ENCODE data around the gene P3H2.

P3H2 gene

DNA sequence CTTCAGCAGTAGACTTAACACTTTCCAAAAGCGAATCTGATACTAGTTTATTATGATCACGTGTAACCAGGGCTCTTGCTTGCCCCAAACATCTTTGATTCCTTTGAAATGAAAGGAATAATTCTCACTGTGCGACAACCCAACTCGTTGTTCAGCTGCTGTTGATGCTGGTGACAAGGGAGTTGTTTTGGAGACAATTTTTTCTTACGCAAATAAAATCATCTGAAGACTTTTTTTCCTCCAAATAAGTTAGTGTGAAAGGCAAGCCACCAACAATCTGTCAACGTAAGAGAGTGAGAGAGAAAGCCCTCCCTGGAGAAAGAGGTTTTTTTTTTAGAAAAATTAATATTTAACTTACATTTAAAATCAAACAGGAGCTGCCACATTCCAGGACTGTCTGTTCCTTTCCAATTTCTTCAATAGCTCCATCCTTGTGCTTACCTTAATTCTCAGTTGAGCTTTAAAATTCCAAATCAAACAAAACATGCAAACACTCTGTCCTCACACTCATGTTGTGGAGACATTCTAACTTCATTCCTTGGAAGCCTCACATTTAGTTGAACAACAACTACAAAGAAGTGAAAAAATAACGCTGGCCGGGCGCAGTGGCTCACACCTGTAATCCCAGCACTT lies 4.9 kb upstream of the P3H2 start:
- no peak for DNase-seq (ENCODE audit: low read depth)

- no peak for DNase-seq (ENCODE audit: low read depth)
Observed at GRCh38 chr3:190124067-190124466, 3.4 kb upstream of the P3H2 start.

DNA sequence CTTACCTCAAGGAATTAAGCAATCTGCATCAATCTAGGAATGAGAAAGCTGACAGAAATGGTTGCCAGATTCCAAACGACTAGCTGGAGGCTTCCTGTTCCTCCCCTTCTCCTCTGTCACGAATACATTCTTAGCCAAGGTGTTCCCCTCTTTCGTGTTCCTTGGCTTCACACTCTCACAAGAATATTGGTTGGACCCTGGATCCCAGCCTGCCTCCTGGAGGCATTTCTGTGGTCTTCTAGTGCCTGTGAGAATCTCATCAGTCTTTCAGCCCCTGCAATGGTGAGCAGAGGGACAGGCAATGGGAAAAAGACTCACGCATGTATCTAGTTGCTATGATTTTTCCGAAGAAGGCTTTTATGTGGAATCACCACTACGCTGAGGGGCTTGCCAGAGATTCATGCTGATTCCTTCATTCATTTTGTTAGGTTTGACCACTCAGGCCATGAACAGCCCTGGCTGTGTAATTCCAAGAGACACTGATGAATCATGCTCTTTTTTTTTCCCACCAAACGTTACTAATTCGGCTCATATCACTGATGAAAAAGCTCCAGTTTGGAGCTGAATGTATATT lies 1.6 kb upstream of the P3H2 start:
- DNase-seq (ENCODE audit: low read depth), result peak; percentile 89

DNA sequence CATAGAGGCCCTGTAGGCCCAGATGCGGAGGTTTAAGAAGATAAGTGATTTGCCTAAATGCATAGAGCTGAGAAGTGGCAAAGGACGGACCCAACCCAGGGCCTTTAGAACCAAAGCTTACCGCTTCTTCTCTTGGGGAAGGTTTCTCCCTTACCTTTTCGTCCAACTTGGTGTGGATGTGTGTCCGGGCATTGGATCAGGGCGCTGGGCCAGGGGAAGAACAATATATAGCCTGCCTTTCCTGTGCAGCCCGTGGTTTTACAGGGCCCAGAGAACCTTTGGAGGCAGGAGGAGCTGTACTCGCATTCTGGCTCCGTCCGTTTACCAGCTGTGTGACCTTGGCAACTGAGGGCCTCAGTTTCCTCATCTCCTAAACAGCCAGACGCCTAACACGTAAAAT lies 686 bp upstream of the P3H2 start:
- no peak for DNase-seq (ENCODE audit: low read depth)

DNA sequence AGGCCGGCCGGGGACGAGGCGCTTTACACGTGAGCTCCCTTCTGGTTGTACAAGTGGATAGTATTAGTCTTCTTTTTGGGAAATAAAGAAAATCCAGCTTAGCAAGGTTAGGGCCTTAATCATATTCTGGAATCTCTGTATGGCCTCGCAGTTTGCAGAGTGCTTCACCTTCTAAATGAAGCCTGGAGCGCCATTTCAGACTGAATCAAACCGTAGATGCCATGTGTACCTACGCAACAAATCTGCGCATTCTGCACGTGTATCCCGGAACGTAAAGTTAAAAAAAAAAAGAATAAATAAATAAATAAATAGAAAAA lies 322 bp upstream of the P3H2 start:
- DNase-seq (ENCODE audit: low read depth), result no peak

DNA sequence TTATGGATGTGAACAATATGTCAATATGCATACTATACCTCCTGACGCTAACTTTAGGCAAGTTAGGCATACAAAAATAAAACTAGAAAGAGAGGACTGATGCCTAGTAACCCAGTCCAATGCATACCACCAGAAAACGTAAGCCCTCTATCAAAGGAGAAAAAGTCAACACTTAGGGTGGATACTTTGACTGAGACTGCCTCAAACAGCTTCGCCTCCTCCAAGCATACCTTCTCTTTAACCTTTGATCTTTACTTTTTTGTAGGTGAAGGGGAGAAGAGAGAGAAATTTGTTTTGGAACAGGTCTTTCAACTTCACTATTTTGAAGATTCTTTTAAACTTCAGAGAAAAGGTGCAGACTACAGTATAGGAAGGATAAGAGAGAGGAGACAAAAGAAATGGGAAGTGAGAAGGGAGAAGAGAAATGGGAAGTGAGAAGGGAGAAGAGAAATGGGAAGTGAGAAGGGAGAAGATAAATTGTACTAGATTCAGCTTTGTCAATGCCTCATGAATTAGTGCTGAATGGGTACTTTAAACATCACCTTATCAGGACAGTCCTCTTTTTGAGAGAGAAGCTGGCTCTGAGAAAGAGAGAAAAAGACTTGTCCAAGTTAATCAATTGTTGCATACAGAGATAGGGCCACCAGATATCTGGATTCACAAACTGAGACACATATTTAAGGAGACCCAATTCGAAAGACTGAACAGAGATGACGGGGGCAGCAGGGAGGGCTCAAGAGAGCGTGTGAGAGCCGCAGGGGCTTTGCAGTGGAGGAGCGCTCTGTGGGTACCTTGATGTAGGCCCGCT lies 1.0 kb downstream of the P3H2 start:
- DNase-seq (ENCODE audit: low read depth), result no peak

DNA sequence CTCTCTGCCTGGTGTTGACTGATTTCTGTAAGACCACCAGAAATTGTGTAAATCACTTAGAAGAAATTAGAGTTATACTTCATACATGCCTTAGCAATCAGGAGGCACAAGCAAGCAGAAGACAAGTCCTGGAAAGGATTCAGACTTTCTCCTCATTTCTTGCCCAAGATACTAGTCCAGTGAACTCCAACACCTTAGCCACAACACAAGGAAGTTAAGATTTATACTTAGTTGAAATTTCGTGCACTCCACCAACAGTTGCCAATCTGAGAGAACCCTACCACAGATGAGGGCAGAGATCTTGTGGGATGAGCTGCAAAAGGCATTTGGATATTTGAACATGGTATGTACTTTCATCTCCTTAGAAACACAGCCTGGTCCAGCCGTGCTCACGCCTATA lies 2.3 kb downstream of the P3H2 start:
- no peak for DNase-seq (ENCODE audit: low read depth)

GRCh38 chr3:190117981-190118380 lies 2.7 kb downstream of the P3H2 start:
- peak; percentile 47 for DNase-seq (ENCODE audit: low read depth)

- DNase-seq (ENCODE audit: low read depth), result peak; percentile 93
Observed at GRCh38 chr3:190116551-190117067, 4.1 kb downstream of the P3H2 start.

DNA sequence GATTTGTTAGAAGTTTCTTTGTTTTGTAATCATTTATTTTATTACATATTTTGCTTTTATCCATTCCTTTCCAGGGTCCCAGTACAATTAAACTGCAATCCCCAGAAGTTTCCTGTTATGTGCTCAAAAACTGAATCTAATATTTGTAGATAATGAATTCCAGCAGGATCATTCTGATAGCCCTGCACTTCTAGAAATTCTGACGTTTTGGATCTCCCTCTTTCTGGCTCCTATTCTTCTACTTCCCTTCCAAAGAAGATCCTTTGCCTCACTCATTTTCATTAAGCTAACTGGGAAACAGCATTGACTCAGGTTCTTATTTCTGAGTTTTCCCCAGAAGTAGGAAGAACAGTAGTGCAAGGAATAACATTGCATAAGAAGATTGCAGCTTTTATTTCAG lies 9.9 kb downstream of the P3H2 start:
- no peak for DNase-seq (ENCODE audit: low read depth)

DNA sequence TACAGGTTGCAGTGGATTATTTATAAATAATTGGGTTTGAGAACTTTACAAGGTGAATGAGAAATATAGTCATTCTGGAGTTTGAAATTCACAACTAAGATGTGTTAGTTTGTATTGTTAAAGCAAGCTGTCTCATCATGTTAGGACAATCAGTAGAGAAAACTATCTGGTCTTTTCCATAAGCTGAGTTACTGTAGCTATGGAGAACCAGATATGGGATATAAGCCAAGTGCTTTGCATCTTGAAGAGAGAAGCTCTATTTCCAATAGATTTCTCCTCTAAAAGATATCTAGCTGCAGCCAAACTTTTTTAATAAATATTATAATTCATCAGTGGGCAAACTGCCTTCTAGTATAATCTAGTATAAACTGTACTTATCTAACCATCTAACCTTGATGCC lies 11.3 kb downstream of the P3H2 start:
- no peak for DNase-seq (ENCODE audit: low read depth)

- peak; percentile 49 for DNase-seq (ENCODE audit: low read depth)
Observed at GRCh38 chr3:190108804-190109203, 11.9 kb downstream of the P3H2 start.

DNA sequence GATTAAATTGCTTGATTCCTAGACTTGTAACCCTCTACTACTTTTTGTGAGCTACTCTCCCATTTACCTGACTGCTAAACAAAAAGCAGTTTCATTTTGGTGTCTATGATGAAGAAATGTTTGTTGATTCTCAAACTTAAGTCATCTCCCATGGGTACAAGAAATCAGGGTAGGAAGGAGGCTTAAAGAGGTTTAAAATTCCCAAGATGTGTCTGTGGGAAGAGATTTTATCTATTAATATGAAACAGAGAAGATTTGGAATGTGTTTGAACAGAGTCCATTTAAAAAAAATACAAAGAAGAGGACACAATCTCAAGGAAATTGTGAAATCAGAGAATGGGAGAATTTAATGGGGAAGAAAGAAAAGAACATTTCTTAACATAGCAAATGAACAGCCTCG lies 14.8 kb downstream of the P3H2 start:
- DNase-seq (ENCODE audit: low read depth), result peak; percentile 72

DNA sequence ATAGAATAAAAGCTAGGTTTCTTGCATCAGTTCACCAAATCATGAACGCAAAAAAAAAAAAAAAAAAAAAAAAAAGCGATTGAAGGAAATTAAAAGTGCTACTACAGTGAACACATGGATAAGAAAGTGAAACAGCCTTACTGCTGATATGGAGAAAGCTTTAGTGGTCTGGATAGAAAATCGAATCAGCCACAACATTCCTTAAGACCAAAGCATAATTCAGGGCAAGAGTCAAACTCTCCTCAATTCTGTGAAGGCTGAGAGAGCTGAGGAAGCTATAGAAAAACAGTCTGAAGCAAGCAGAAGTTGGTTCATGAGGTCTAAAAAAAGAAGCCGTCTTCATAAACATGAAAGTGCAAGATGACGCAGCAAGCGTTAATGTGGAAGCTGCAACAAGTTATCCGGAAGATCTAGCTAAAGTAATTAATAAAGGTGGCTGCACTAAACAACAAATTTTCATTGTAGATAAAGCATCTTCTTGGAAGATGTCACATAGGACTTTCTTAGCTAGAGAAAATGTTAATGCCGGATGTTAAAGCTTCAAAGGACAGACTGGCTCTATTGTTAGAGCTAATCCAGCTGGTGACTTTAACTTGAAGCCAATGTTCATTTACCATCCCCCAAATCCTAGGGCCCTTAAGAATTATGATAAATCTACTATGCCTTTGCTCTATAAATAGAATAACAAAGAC lies 19.2 kb downstream of the P3H2 start:
- DNase-seq (ENCODE audit: low read depth), result peak; percentile 70

- DNase-seq (ENCODE audit: low read depth), result peak; percentile 42
Observed at GRCh38 chr3:190099099-190099498, 21.6 kb downstream of the P3H2 start.

DNA sequence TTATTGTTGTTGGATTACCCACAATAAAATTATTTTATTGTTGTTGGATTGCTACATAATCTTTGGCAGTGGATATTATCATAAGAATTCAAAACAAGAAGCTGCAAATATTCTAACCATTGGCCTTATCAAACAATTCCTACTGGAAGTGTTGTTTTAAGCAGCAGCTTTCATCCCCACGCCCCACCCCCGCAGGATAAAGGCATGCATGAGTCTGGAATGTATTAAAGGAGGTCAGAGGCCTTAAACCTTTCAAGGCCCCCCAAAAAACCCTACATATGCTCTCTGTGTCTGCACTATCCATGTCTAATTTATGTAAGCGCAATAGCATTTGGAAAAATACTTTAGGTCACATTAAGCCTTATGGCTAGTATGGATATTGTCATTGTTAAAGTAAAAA lies 23.1 kb downstream of the P3H2 start:
- DNase-seq (ENCODE audit: low read depth), result no peak

DNA sequence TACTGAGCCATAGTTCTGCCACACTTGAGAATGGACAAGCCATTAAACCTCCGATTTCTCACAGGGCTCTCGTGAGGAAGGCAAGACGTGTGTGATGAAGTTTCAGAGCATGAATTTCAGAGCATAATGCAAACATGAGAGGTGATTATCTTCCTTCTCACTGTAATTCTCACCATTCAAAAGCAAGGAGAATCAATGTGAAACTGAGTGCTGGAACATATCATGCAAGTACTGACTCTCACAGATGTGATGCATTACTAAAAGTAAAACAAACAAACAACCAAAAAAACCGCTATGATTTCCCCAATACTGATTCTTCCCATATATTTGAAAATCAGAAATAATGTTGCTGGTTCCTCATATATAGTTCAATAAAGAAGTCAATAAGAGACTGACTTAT lies 23.7 kb downstream of the P3H2 start:
- no peak for DNase-seq (ENCODE audit: low read depth)

- DNase-seq (ENCODE audit: low read depth), result no peak
Observed at GRCh38 chr3:190096345-190096744, 24.4 kb downstream of the P3H2 start.

- DNase-seq (ENCODE audit: low read depth), result peak; percentile 90
Observed at GRCh38 chr3:190094160-190094718, 26.5 kb downstream of the P3H2 start.

DNA sequence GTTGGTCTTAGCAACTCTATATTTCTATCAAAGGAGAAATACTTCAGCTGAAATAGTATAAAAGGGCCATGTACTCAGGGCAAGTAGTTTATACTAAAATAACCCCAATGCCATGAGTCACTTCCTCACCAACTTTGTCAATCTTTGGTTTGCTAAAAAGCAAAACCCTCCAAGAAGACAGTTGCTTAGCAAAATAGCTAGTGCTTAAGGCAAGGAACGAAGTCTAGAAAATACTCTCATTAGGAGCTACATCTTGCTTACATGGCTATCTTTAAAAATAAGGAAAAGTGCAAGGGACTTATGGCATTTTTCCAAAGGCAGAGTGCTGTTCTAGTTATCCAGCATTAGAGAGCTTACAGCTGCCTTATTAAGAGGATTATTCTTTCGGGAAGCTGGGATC lies 28.4 kb downstream of the P3H2 start:
- peak; percentile 94 for DNase-seq (ENCODE audit: low read depth)

DNA sequence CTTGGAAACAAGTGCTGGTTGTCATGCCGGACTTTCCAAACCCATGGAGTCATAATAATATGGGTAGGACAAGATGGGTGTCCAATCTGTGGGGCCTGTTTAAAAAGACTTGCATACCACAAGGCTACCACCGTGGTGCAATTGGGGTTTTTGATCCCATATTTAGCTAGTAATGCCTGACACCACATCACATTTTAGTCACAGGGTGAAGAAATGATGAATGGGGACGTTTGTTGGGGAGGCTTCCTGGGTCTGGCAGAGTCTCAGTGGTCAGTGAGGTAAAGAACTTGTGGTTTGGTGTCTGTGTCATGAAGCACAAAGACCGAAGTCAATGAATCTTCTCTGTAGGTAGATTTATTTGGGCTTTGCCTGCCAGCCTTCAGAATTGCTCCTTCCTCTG lies 31.0 kb downstream of the P3H2 start:
- DNase-seq (ENCODE audit: low read depth), result no peak

GRCh38 chr3:190088890-190089289 lies 31.8 kb downstream of the P3H2 start:
- peak; percentile 59 for DNase-seq (ENCODE audit: low read depth)

DNA sequence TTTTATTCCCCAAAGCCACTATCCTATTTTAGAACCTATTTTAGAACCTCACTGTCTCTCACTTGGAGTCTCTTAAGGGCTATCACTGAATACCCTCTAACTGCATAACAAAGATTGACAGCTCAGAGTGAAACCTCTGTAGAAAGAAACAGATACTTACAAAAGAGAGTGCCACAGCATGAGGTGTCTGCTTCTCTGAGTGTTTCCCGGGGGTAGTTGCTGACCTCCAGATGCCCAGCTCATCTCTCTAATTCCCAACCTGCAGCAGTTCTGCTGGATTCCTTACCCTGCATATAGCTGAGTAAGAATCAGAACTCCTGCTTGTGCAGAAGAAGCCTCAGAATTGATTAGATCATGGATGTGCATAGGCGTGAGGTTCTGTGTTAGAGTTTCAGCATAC lies 34.5 kb downstream of the P3H2 start:
- no peak for DNase-seq (ENCODE audit: low read depth)

All from EH (cell line).